CD4-positive, alpha-beta T cell treated with Interleukin-4 for 1 hour (primary cell): ENCODE results near the gene TSPYL4.
"Not testable (repeated sequence)": the region's sequence is repeated elsewhere in the genome, so short reads cannot be mapped to it uniquely, and the experiment has no call there.

Experiments used
- DNase-seq, 2 donors: peaks; one replicate each; pipeline ENCODE4 v3.0.0-alpha.2; 2020 to 2022

The TSPYL4 gene

GRCh38 chr6:116253505-116254296, at the start of gene TSPYL4:
Gene TSPYL4 (minus strand): TSS chr6:116254075. CDS start chr6:116254008, 67 bp downstream.
- peak; percentile 95 for DNase-seq

DNA sequence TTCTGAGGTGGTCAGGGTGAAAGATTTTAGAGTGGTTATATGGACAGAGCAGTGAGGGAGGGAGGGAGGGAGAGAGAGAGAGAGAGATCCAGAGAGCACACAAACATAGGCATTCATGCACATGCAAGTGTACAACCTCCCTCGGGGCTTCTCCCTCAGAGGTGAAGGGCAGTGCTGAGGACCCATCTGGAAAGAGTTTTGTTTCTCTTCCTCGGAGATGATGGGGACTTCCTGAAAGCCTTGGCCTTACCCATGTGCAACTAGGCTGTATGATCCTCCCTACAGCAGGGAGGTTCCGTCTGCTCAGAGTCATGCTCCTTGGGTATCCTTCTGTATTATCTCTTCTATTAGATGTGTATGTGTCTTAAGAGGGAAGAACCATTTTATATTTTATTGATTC, 47.2 kb upstream of the TSPYL4 start:
- no peak for DNase-seq

- DNase-seq, result no peak
Observed at GRCh38 chr6:116300566-116300965, 46.7 kb upstream of the TSPYL4 start.

GRCh38 chr6:116298973-116299372, 45.1 kb upstream of the TSPYL4 start:
- DNase-seq, result no peak

GRCh38 chr6:116298273-116298672, 44.4 kb upstream of the TSPYL4 start:
- DNase-seq, result no peak

- no peak for DNase-seq
Observed at GRCh38 chr6:116292553-116292952, 38.7 kb upstream of the TSPYL4 start.

DNA sequence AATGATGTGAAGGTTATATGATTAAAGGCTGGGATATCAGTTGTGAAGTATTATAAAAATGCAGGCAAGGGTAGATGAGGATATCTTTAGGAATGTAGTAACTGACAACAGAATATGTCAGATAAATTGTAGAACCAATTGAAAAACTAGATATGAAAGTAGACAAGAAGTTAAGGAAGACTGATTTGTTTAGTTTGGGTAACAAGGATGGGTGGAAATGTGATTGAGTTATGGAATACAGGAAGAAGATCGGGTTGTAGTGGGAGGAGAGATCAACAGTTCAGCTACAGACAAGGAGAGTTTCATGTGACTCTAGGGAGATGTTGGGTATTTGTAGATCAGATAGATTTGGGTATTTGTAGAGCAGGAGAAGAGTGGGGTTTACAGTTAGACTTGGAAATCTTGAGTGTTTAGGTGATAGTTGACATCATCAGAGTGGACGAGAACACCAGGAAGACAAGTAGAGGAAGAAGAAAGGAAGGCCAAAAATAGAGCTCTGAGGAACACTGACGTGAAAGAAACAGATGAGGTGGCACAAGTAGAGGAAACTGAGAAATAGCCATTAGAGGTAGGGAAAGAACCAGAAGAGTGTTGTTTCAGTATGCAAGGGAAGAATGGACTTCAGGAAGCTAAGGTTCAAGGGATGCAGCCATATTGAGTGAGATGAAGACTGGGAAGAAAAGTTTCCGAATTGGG, 38.0 kb upstream of the TSPYL4 start:
- DNase-seq, result no peak

DNA sequence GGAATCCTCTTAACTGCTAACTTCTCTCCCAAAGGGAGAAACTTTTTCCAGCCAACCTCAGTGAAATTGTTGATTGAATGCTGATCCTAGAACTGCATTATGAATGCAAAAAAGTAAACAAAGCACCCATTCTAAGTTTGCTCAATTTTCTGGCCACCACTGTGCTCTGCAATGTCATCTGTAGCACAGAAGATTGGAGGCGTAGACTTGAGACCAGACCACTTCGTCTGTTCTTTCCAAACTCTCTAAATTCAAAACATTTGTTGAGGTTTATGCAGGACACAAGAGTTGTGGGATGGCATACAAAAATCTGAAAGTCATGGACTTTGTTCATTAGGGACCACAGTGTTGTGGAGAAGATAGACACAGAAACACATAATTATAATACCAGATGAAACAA, 36.9 kb upstream of the TSPYL4 start:
- DNase-seq, result no peak

DNA sequence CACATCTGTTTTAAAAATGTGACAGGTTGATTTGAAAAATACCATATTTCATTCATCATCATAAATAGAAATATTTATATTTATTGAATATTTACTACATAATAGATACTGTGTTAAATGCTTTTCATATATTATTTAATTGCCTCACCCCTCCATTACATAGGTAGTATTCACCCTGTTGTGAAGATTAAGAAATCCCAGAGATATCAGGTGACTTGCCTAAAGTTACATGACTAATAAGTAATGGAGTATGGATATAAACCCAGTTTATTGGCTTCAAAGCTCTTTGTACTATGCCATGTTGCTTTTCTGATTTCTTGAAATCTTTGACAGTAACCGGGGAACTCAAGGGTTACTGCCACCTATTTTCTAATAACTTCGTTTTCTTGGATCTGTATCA, 36.0 kb upstream of the TSPYL4 start:
- DNase-seq, result no peak

DNA sequence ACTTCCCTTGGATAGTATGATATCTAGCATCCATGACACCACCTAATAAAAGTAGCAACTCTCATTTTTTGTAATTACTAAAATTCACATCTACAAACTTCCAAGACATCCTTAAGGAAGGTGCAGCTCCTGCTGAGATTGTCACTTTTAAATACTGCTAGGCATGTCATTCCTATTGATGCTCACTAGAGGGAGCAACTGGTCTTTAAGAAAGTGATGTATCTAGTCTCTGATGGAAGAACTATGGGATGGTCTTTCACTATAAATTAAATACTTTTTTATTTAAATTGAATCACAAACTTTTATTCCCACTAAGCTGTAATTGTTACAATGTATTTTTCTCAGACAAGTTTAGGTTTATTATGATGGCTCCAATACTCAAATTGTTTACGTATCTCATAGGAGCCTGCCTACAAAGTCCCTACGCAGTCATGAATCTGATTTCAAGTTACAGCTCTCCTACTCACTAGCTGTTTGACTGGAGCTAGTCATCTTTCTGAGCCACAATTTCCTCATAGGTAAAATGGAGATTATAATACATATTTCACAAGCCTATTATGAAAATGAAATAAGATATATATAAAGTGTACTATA, 33.9 kb upstream of the TSPYL4 start:
- DNase-seq, result peak in 1 of 2 donors; percentile 65

GRCh38 chr6:116286773-116287358, 33.0 kb upstream of the TSPYL4 start:
- no peak for DNase-seq

DNA sequence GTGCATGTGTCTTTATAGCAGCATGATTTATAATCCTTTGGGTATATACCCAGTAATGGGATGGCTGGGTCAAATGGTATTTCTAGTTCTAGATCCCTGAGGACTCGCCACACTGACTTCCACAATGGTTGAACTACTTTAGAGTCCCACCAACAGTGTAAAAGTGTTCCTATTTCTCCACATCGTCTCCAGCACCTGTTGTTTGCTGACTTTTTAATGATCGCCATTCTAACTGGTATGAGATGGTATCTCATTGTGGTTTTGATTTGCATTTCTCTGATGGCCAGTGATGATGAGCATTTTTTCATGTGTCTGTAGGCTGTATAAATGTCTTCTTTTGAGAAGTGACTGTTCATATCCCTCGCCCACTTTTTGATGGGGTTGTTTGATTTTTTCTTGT, 31.1 kb upstream of the TSPYL4 start:
- not testable (repeated sequence) for DNase-seq

DNA sequence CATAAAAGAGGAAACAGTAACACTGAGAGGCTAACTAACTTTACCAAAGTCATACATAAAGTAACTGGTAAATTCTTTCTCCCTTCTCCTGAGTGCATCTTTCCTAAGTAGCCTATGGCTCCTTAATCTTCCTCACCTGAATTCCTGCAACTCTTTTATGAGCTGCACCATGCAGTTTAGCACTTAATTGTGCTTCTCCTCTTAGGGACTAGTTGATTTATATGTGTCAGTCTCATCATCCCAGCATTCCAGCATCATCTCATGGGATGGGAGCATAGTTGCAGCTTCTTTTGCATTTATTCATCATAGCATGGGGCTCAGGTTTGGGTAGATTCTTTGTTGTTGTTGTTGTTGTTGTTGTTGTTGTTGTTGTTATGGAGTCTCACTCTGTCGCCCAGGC, 29.3 kb upstream of the TSPYL4 start:
- DNase-seq, result no peak

DNA sequence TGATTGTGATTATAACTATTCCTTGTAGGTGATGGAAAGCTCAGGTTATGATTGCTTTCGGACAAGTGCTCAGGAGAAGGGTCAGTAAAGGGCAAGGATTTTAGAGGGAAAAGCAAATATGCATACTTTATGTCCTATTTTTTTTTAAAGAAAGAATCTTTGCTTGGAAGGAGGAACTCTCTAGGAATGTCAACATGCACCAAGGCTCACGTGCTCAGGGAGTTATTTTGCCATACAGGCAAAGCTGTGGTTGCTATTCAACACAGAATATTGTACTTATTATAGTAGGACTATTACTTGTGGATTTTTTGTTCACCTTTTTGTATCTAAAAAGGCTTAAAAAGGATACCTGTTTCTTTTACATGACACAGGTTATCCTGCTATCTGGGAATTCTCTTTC, 28.8 kb upstream of the TSPYL4 start:
- DNase-seq, result no peak

GRCh38 chr6:116280933-116281316, 27.1 kb upstream of the TSPYL4 start:
- no peak for DNase-seq

DNA sequence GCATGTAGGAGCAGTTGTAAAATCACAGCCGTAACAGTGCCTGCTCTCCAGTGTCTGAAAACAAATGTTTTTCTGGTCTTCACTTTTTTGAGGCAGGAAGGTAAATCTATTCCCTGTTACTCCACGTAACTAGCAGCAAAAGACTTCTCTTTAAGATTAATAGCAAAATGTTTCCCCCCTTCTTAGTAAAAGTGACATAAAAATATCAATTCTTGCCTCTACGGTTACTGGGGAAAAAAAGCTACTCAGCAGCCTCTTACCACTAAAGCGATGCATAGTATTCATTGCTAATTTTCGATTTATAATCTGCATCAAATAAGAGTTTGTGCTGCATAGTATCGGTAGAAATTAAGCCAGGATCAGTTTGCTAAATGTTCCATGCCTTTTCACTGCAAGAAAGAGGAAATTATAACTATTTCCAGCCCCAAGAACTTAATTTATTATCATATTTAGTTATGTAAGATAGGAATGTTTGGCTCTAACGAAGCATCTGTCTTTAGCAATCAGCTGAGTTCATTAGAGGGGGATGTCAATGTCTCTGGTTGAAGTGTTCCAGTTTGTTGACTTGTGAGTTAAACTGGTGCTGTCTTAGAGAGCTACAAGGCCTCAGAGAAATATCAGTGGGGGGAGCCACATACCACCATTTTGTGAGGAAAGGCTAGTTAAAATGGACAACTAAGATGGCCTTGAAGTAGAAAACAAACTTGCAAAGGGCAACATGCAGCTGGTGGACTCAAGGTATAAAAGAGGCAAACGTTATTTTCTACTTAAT, 26.5 kb upstream of the TSPYL4 start:
- peak in 1 of 2 donors; percentile 29 for DNase-seq

- DNase-seq, result peak; percentile 97 to 98
Observed at GRCh38 chr6:116279232-116280160, 25.6 kb upstream of the TSPYL4 start, which contains the start of gene TSPYL1. Gene TSPYL1 (minus strand): TSS chr6:116279930. CDS start chr6:116279830, 100 bp downstream.

DNA sequence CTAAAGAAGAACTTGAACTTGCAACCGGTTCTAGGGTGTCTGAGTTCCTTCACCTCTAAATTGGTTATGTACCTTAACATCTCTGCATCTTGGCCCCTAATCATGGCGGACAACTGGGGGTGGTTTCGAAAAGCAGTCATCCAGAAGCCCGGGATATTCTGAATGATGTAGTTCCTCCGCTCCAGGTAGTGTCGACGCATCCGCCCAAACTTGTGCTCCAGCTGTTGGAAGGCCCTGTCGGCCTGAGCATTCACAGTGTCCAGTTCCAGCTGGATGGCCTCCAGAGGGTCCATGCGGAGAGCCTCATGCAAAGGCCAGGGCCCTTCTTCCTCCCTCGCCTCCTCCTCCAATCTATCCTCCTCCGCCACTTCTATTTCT, 25.0 kb upstream of the TSPYL4 start:
- peak in 1 of 2 donors; percentile 43 for DNase-seq

DNA sequence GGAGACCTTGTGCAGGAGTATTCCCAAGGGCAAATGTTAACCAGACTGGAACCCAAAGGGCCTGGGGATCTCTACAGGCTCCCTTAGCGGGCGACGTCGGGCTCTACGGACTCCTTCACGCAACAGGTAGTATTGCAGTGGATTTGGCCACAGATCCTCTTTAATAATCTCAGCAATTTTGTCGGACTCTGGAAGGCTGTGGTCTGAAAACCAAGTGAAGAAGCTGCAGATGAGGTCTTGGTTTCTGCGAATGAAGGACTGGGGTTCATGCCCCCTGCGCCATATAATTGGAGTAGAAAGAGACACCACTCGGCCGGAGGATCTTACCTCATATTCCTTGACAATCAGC, 24.6 kb upstream of the TSPYL4 start:
- DNase-seq, result no peak

DNA sequence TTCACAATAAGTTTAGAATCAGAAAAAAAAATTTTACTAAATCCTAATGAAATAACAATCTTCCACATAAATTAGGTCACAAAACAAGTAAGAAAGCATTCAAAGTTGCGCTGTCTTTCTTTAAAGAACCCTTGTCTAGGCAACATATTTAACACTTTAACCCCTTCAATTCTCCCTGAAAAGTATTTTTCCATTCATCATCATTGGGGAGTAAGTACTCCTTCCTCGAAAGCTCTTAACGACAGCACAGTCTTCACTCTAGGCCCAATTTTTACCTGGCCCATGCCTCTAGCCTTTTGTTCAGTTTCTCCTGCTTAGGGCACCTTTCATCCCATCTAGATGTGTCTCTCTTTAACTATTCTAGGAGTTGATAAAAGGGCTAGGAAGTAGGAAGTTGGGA, 23.2 kb upstream of the TSPYL4 start:
- no peak for DNase-seq

- DNase-seq, result no peak
Observed at GRCh38 chr6:116271149-116271708, 17.4 kb upstream of the TSPYL4 start.
